GM23338 (cell line): ENCODE data around the gene WDSUB1. TPM values are rescaled to one million over a fixed set of nuclear protein-coding genes. Genes with fewer than 3 reads are reported as not detected.

Experiments used
- ATAC-seq: fragments of 200-7000 bp; cut with Tn5 transposase; 3 replicates; pipeline ENCODE4 v1.9.1; 2020
- DNase-seq: peaks from one replicate; pipeline ENCODE4 v3.0.0-alpha.2; 2015; ENCODE audit warnings: low spot score
- H2AFZ ChIP-seq: fragments of 200-600 bp; sonication (generic); 2 replicates; pipeline ENCODE4 v1.8.0; 2016; ENCODE audit warnings: antibody characterized with exemption, mild to moderate bottlenecking, moderate library complexity
- H3F3A ChIP-seq: fragments of 200-600 bp; sonication (generic); replicated peaks from 2 replicates; pipeline ENCODE4 v1.8.0; 2017; ENCODE audit warnings: antibody characterized with exemption, mixed run types, low read depth
- H3K27ac ChIP-seq: fragments of 200-600 bp; sonication (generic); 2 replicates; pipeline ENCODE4 v1.6.1; 2016; ENCODE audit warnings: low read depth
- H3K27me3 ChIP-seq: fragments of 200-600 bp; sonication (generic); 2 replicates; pipeline ENCODE4 v1.8.0; 2016; ENCODE audit warnings: mild to moderate bottlenecking, mixed run types, moderate library complexity; ENCODE audit not compliant: insufficient read depth
- H3K36me3 ChIP-seq: fragments of 200-600 bp; sonication (generic); 2 replicates; pipeline ENCODE4 v1.8.0; 2016; ENCODE audit warnings: mild to moderate bottlenecking; ENCODE audit not compliant: insufficient read depth
- H3K4me1 ChIP-seq: fragments of 200-600 bp; sonication (generic); 2 replicates; pipeline ENCODE4 v1.8.0; 2016; ENCODE audit warnings: mild to moderate bottlenecking, moderate library complexity; ENCODE audit not compliant: insufficient read depth
- H3K4me2 ChIP-seq: fragments of 200-600 bp; sonication (generic); 2 replicates; pipeline ENCODE4 v1.7.1; 2017; ENCODE audit warnings: mixed run types
- H3K4me3 ChIP-seq: fragments of 200-600 bp; sonication (generic); 2 replicates; pipeline ENCODE4 v1.6.1; 2016; ENCODE audit warnings: mixed run types
- H3K79me2 ChIP-seq: fragments of 200-600 bp; sonication (generic); replicated peaks from 2 replicates; pipeline ENCODE4 v1.8.0; 2017; ENCODE audit warnings: mild to moderate bottlenecking; ENCODE audit not compliant: insufficient read depth
- H3K9me2 ChIP-seq: fragments of 200-600 bp; sonication (generic); 2 replicates; pipeline ENCODE4 v1.8.0; 2017; ENCODE audit not compliant: insufficient read depth
- H4K20me1 ChIP-seq: fragments of 200-600 bp; sonication (generic); replicated peaks from 2 replicates; pipeline ENCODE4 v1.8.0; 2017; ENCODE audit warnings: mild to moderate bottlenecking; ENCODE audit not compliant: insufficient read depth
- H3K27ac Mint-ChIP-seq: 2 replicates; pipeline ENCODE4 v1.8.0; 2020; ENCODE audit warnings: inconsistent platforms, mild to moderate bottlenecking, moderate library complexity, mixed read lengths
- H3K27me3 Mint-ChIP-seq: 3 replicates; pipeline ENCODE4 v1.8.0; 2022; ENCODE audit warnings: low read depth, mild to moderate bottlenecking, moderate library complexity, mixed read lengths, inconsistent platforms; ENCODE audit not compliant: insufficient read depth, poor library complexity
- H3K36me3 Mint-ChIP-seq: 3 replicates; pipeline ENCODE4 v1.8.0; 2021; ENCODE audit warnings: low read depth, mild to moderate bottlenecking, inconsistent platforms, moderate library complexity, mixed read lengths
- H3K4me1 Mint-ChIP-seq: 3 replicates; pipeline ENCODE4 v1.8.0; 2020; ENCODE audit warnings: mild to moderate bottlenecking, inconsistent platforms, mixed read lengths
- H3K4me3 Mint-ChIP-seq: 3 replicates; pipeline ENCODE4 v1.8.0; 2021; ENCODE audit warnings: moderate library complexity, mild to moderate bottlenecking, inconsistent platforms, mixed read lengths
- H3K9me3 Mint-ChIP-seq: 3 replicates; pipeline ENCODE4 v1.8.0; 2020; ENCODE audit warnings: moderate library complexity, mild to moderate bottlenecking, inconsistent platforms, mixed read lengths
- ETS1 ChIP-seq: IDR thresholded peaks from 2 replicates; pipeline ENCODE4 v1.6.1; 2016; ENCODE audit warnings: antibody characterized with exemption
- EZH2 ChIP-seq: fragments of 200-600 bp; sonication (generic); IDR thresholded peaks from one replicate; pipeline ENCODE4 v1.8.0; 2017; ENCODE audit warnings: antibody characterized with exemption, mild to moderate bottlenecking, low read depth; ENCODE audit not compliant: unreplicated experiment
- EZH2phosphoT487 ChIP-seq: fragments of 200-600 bp; sonication (generic); IDR thresholded peaks from one replicate; pipeline ENCODE4 v1.8.1; 2018; ENCODE audit warnings: antibody characterized with exemption; ENCODE audit not compliant: unreplicated experiment
- JUNB ChIP-seq: IDR thresholded peaks from one replicate; pipeline ENCODE4 v1.6.1; 2016; ENCODE audit warnings: antibody characterized with exemption; ENCODE audit not compliant: unreplicated experiment
- NANOG ChIP-seq: IDR thresholded peaks from 2 replicates; pipeline ENCODE4 v1.6.1; 2016; ENCODE audit warnings: antibody characterized with exemption, borderline replicate concordance
- STAT1 ChIP-seq: IDR thresholded peaks from one replicate; pipeline ENCODE4 v1.6.1; 2016; ENCODE audit warnings: antibody characterized with exemption; ENCODE audit not compliant: unreplicated experiment
- ZNF114 ChIP-seq: fragments of 250-450 bp; sonication (Bioruptor Pico); IDR thresholded peaks from 2 replicates; pipeline ENCODE4 v1.5.0; 2020; ENCODE audit warnings: mild to moderate bottlenecking, moderate library complexity
- ZNF331 ChIP-seq: fragments of 250-450 bp; sonication (Bioruptor Pico); IDR thresholded peaks from 2 replicates; pipeline ENCODE4 v1.5.0; 2020; ENCODE audit warnings: low read depth, mild to moderate bottlenecking, moderate library complexity
- ZNF462 ChIP-seq: fragments of 250-450 bp; sonication (Bioruptor Pico); IDR thresholded peaks from 2 replicates; pipeline ENCODE4 v1.5.0; 2020; ENCODE audit warnings: mild to moderate bottlenecking, moderate library complexity
- polyA plus RNA-seq: library from polyadenylated mRNA; unstranded; fragments of >200 nt; fragmentation: Nextera tagmentation; extraction: Ambion mirVana; gene quantifications from 2 replicates; pipeline ENCODE4 v1.2.1, GENCODE V29; 2016
- total RNA-seq: library from RNA; depleted of rRNA; stranded (reverse); fragments of >200 nt; shearing (Covaris generic); gene quantifications from 2 replicates; pipeline ENCODE4 v1.2.3, GENCODE V29; 2014

The WDSUB1 gene
- total and polyA plus RNA-seq, 2 experiments from 2014 or later: 9.9 to 12.2 TPM

- DNase-seq (no peak), ATAC-seq (peak; percentile 52)
- Mint-ChIP-seq H3K27me3 (peaks cover 7% of the 10 kb centered on the region), H3K36me3 (peaks cover 8% of the 10 kb centered on the region; the same call in 2 of the 3 replicates), H3K27ac (no peak overlapping the region), H3K4me1 (no peaks in the 10 kb centered on the region), H3K4me3 (no peak overlapping the region), H3K9me3 (no peaks in the 10 kb centered on the region)
- Histone ChIP-seq H3K4me1 (no peaks in the 10 kb centered on the region), H3K27ac (no peak overlapping the region), H3K4me2 (no peak overlapping the region), H2AFZ (no peak overlapping the region), H3K79me2 (no peaks in the 10 kb centered on the region), H3F3A (no peaks in the 10 kb centered on the region), H3K4me3 (no peak overlapping the region), H3K36me3 (no peaks in the 10 kb centered on the region), H3K9me2 (no peaks in the 10 kb centered on the region), H3K27me3 (no peaks in the 10 kb centered on the region), H4K20me1 (0 out of 2 replicates have a peak, but pooled peaks cover 4% of the 10 kb centered on the region)
- TF ChIP-seq EZH2 (no peak), EZH2phosphoT487 (no peak), ZNF114 (CRISPR knock-in tag) (no peak), ZNF331 (CRISPR knock-in tag) (no peak), JUNB (no peak), ZNF462 (CRISPR knock-in tag) (no peak), STAT1 (no peak)
Measured at GRCh38 chr2:159228081-159228581, 58.4 kb downstream of the WDSUB1 start.

- 0 out of 2 replicates have a peak, but pooled peaks cover 4% of the 10 kb centered on the region for H4K20me1 ChIP-seq
- no peaks in the 10 kb centered on the region for H3K9me2 ChIP-seq
- DNase-seq (no peak), ATAC-seq (no peak)
- H3K4me3 ChIP-seq: no peak overlapping the region
- H3K4me1 ChIP-seq: no peaks in the 10 kb centered on the region
- H3K9me3 Mint-ChIP-seq: no peaks in the 10 kb centered on the region
- TF ChIP-seq NANOG (no peak), ETS1 (no peak)
- peaks cover 7% of the 10 kb centered on the region for H3K27me3 Mint-ChIP-seq
- no peaks in the 10 kb centered on the region for H3K27me3 ChIP-seq
- no peaks in the 10 kb centered on the region for H3K36me3 ChIP-seq
- H3K4me3 Mint-ChIP-seq: no peak overlapping the region
- no peaks in the 10 kb centered on the region for H3F3A ChIP-seq
- H3K27ac ChIP-seq: no peak overlapping the region
- H3K79me2 ChIP-seq: no peaks in the 10 kb centered on the region
- H3K27ac Mint-ChIP-seq: no peak overlapping the region
- no peak overlapping the region for H2AFZ ChIP-seq
- H3K36me3 Mint-ChIP-seq: peaks cover 8% of the 10 kb centered on the region; the same call in 2 of the 3 replicates
- no peaks in the 10 kb centered on the region for H3K4me1 Mint-ChIP-seq
- H3K4me2 ChIP-seq: no peak overlapping the region
Measured at GRCh38 chr2:159227467-159227866, 59.0 kb downstream of the WDSUB1 start.
